ENCODE measurements around the gene RBMS3. TPM values are rescaled to one million over a fixed set of nuclear protein-coding genes. Genes with fewer than 3 reads are reported as not detected.
A peak's percentile ranks its signal among the peaks of the same experiment; 100 is the strongest.

RBMS3 gene
- total and polyA plus RNA-seq, 9 donors = 15.9 to 77.4 (median 25.9) TPM

DNA sequence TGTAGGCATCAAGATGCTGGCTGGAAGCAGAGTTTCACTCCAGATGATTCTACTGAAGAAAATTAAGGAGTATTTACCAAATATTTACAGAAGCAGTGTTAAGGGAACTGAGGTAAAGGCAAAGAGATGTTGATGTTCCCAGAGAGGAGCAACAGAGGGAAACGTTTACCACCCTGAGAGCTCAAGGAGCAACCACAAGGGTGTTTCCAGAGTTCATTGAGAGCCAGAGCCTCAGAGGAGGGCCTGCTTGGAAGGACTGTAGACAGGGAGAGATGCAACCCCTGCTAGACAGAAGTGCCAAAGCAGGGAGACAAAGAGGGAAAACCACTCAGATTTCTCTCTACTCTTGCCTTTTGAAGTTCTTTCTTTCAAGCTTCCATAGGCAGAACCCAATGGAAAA lies 474.5 kb downstream of the RBMS3 start:
- Histone ChIP-seq H3K27ac (ENCODE audit: low read length) (no peak overlapping the region), H3K4me1 (ENCODE audit: control insufficient read depth, insufficient read depth, low read length) (peaks cover 7% of the 10 kb centered on the region), H3K4me3 (ENCODE audit: low read length) (no peak overlapping the region), H3K9me3 (replicated peaks; ENCODE audit: control insufficient read depth, low read depth, low read length) (no peaks in the 10 kb centered on the region), H3K27me3 (ENCODE audit: control insufficient read depth, insufficient read depth, low read length) (no peaks in the 10 kb centered on the region), H3K36me3 (ENCODE audit: control insufficient read depth, insufficient read depth, low read length) (no peaks in the 10 kb centered on the region)
- no peak for DNase-seq
- 43% methylated on average over 1 of the region's 1 CpG for WGBS (ENCODE audit: insufficient coverage)

DNA sequence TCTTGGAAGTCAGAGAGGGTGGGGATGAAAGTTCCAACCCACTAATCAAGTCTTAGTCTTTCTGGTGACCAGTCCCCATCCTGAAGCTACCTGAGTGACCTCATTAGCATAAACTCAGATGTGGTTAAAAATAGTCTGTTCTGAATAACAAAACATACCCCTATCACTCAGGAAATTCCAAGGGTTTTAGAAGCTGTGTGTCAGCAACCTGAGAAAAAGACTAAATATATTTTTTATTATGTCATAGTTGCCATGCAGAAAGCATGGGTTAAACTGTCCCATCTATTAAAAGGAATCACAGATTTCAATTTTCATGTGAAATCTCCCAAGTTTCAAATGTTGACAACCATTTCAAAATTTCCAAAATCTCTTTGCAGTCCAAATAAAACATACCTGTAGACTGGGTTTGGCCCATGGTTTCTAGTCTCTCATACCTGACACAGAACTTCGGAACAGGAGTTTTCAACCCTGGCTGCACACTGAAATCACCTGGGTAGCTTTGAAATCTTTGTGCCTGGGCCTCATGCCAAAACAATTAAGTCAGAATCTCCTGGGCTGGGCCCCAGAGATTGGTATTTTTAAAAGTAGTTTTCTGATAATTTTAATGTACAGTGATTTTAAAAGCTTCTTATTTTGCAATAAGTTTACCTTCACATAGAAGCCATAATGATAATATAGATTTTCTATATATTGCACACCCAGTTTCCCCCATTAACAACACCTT lies 476.3 kb downstream of the RBMS3 start:
- H3K4me3 ChIP-seq (ENCODE audit: low read length) = no peak overlapping the region
- no peaks in the 10 kb centered on the region for H3K27me3 ChIP-seq (ENCODE audit: control insufficient read depth, insufficient read depth, low read length)
- no peak for DNase-seq
- peaks cover 7% of the 10 kb centered on the region for H3K4me1 ChIP-seq (ENCODE audit: control insufficient read depth, insufficient read depth, low read length)
- no peaks in the 10 kb centered on the region for H3K36me3 ChIP-seq (ENCODE audit: control insufficient read depth, insufficient read depth, low read length)
- 57% methylated on average over 1 of the region's 1 CpG for WGBS (ENCODE audit: insufficient coverage)
- no peaks in the 10 kb centered on the region for H3K9me3 ChIP-seq (replicated peaks; ENCODE audit: control insufficient read depth, low read depth, low read length)
- H3K27ac ChIP-seq (ENCODE audit: low read length) = no peak overlapping the region

DNA sequence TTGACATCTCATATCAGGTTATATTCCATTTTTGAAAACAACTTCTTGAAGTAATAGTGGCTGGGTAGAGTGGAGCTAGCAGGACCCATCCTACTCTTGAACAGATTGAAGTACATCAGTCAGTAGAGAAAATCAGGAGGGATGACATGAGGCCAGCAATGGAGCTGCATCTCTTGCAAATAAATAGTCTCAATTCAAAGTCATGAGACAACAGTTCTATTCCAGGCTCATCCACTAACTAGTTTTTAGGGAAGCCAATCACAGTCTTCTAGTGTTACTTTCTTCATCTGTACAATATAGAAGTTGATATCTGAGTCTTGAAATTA lies 477.2 kb downstream of the RBMS3 start:
- no peak overlapping the region for H3K4me3 ChIP-seq (ENCODE audit: low read length)
- no peaks in the 10 kb centered on the region for H3K27me3 ChIP-seq (ENCODE audit: control insufficient read depth, insufficient read depth, low read length)
- H3K9me3 ChIP-seq (replicated peaks; ENCODE audit: control insufficient read depth, low read depth, low read length) = no peaks in the 10 kb centered on the region
- DNase-seq = no peak
- peaks cover 7% of the 10 kb centered on the region for H3K4me1 ChIP-seq (ENCODE audit: control insufficient read depth, insufficient read depth, low read length)
- peak overlapping the region; percentile 77 for H3K27ac ChIP-seq (ENCODE audit: low read length)
- H3K36me3 ChIP-seq (ENCODE audit: control insufficient read depth, insufficient read depth, low read length) = no peaks in the 10 kb centered on the region

DNA sequence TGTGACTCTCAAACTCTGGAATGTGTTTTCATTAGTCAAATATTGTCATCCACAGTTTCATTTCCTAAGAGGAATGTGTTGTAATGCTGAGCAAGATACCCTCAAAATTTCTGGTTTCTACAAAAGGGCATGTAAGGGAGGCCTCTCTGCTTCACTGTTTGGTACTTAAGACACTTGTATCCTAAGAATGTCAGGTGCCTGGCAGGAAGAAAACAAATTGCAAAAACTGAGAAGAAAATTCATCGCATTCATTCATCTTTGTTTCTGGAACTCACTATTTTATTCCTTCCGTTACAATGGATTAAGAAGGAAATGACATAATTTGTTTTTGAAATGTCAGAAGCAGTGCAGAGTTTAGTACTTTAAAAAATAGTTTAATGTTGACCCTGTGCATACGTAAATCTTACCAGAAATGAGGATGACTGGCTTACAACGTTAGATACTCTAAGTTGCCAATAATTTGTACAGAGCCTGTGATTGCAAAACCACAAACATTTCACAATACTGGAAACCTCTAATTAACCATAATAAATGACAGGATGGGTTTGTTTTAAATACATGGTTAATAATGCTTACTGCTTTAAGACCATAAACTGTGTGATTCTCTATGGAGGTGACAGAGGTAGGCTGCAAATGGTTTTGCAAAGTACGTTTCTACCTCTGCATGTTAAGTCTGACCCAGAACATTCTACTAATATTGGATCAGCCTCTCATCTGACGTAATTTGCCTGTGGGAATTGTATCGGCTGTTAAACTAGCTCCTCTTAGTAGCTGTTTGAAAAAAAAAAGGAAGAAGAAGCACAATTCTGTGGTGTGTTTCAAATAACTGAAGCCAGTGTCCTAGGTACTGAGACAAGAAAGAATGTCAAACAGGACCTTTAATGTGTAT lies 477.8 kb downstream of the RBMS3 start:
- WGBS (ENCODE audit: insufficient coverage) = 0% methylated on average over 1 of the region's 7 CpGs
- Histone ChIP-seq H3K27me3 (ENCODE audit: control insufficient read depth, insufficient read depth, low read length) (no peaks in the 10 kb centered on the region), H3K36me3 (ENCODE audit: control insufficient read depth, insufficient read depth, low read length) (no peaks in the 10 kb centered on the region), H3K4me3 (ENCODE audit: low read length) (no peak overlapping the region), H3K4me1 (ENCODE audit: control insufficient read depth, insufficient read depth, low read length) (peaks cover 7% of the 10 kb centered on the region), H3K9me3 (replicated peaks; ENCODE audit: control insufficient read depth, low read depth, low read length) (no peaks in the 10 kb centered on the region), H3K27ac (ENCODE audit: low read length) (peak overlapping the region; percentile 77)
- peak; percentile 94 for DNase-seq

DNA sequence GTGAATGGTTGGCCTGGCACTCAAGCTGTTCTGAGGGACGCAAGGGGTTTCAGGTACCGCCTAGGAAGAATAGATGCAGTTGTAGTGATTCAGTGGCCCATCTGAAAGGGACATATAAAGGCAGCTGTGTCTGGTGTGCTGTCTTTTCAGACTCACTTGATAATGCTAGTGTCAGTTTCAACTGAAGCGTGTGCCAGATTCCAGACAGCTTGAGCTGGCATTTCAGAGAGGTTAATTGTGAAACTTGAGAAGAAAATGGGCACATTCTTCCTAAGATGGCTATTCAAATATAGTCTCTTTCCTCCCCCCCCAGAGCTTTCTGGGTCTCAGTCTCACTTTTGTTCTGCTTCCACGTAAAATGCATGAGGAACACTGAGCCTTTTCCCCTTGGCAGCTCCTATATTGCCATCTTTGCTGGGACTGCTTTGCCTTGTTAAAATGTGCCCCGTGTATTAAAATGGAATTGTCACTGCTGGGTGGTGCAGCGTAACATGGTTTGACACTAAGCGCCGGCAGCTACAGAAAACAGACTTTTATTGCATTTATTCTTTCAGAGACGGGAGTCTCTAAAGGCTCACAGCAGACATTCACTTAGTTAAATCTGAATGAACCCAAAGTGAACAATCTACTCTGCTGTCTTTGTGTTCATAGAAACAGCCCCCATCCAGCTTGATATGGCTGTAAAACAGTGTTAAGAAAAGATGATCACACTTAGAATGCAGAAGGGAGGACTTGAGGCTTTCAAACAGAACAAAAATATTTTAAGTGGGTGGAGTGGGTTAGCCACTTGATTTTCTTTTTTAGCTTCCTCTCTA lies 478.7 kb downstream of the RBMS3 start:
- Histone ChIP-seq H3K9me3 (replicated peaks; ENCODE audit: control insufficient read depth, low read depth, low read length) (no peaks in the 10 kb centered on the region), H3K27ac (ENCODE audit: low read length) (peak overlapping the region; percentile 73), H3K4me1 (ENCODE audit: control insufficient read depth, insufficient read depth, low read length) (peaks cover 7% of the 10 kb centered on the region), H3K36me3 (ENCODE audit: control insufficient read depth, insufficient read depth, low read length) (no peaks in the 10 kb centered on the region), H3K27me3 (ENCODE audit: control insufficient read depth, insufficient read depth, low read length) (no peaks in the 10 kb centered on the region), H3K4me3 (ENCODE audit: low read length) (no peak overlapping the region)
- DNase-seq = peak; percentile 74
- WGBS (ENCODE audit: insufficient coverage) = 60% methylated on average over 8 of the region's 9 CpGs

DNA sequence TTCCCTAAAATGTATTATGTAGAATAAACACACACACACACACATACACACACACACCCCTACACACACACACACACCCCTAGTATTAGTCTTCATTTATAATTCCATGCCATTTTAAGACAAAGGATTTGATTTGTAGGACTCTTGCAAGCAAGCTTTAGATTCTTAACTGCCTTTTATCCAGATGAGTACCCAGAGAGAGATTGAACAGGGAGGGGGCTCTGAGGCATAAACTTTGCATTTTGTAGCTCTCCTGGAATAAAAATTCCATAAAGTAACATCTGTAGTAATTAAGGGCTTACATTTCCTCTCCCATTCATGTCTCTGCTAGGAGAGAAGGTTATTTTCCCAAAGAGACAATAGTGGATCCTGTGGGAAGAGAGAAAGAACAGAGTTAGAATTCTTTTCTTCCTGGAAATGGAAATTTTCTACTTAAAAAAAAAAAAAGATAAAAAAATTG lies 479.4 kb downstream of the RBMS3 start:
- Histone ChIP-seq H3K27ac (ENCODE audit: low read length) (peak overlapping the region; percentile 73), H3K27me3 (ENCODE audit: control insufficient read depth, insufficient read depth, low read length) (no peaks in the 10 kb centered on the region), H3K4me3 (ENCODE audit: low read length) (no peak overlapping the region), H3K9me3 (replicated peaks; ENCODE audit: control insufficient read depth, low read depth, low read length) (no peaks in the 10 kb centered on the region), H3K36me3 (ENCODE audit: control insufficient read depth, insufficient read depth, low read length) (no peaks in the 10 kb centered on the region), H3K4me1 (ENCODE audit: control insufficient read depth, insufficient read depth, low read length) (peaks cover 7% of the 10 kb centered on the region)
- DNase-seq = peak; percentile 76

DNA sequence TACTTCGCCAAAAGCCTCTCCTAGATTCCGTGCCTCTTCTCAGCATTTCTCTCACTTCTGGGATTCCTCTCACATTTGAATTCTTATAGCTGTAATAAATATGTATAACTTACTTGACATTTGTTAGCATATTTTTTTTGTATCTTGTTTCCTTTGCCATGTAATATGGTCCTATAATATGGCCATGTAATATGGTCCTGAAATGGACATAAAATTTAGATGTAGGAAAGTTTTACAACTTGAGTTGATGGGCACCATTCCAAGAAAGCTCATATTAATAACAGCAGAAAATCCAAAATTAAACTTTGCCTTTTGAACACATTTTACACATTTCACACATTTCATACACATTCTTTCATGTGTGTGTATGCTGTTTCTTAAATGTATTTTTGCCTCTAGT lies 480.6 kb downstream of the RBMS3 start:
- Histone ChIP-seq H3K9me3 (replicated peaks; ENCODE audit: control insufficient read depth, low read depth, low read length) (no peaks in the 10 kb centered on the region), H3K4me3 (ENCODE audit: low read length) (no peak overlapping the region), H3K27me3 (ENCODE audit: control insufficient read depth, insufficient read depth, low read length) (no peaks in the 10 kb centered on the region), H3K27ac (ENCODE audit: low read length) (peak overlapping the region; percentile 8), H3K36me3 (ENCODE audit: control insufficient read depth, insufficient read depth, low read length) (no peaks in the 10 kb centered on the region), H3K4me1 (ENCODE audit: control insufficient read depth, insufficient read depth, low read length) (peaks cover 7% of the 10 kb centered on the region)
- no peak for DNase-seq
- WGBS (ENCODE audit: insufficient coverage) = no CpG with 5 or more reads among the region's 2 CpGs

DNA sequence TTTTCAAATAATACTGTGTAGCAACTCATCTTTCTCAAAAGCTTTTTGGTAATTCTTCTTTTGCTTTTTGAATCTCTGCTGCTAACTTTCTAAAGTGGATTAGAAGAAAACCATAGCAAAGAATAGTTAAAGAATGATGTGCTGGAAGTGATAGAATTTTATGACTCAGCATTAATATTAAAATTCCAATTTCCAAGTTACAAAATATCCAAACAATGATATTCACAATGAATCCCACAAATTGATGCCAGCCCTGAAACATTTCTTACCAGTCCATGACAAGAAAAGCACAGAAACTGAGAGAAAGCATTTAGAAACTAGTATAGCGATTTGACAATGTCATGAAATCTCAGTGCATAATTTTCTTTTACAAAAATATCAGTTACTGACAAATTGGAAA lies 482.2 kb downstream of the RBMS3 start:
- H3K9me3 ChIP-seq (replicated peaks; ENCODE audit: control insufficient read depth, low read depth, low read length) = no peaks in the 10 kb centered on the region
- no peak overlapping the region for H3K4me3 ChIP-seq (ENCODE audit: low read length)
- DNase-seq = no peak
- WGBS (ENCODE audit: insufficient coverage) = no CpG with 5 or more reads among the region's 1 CpG
- H3K27me3 ChIP-seq (ENCODE audit: control insufficient read depth, insufficient read depth, low read length) = no peaks in the 10 kb centered on the region
- peaks cover 7% of the 10 kb centered on the region for H3K4me1 ChIP-seq (ENCODE audit: control insufficient read depth, insufficient read depth, low read length)
- no peak overlapping the region for H3K27ac ChIP-seq (ENCODE audit: low read length)
- H3K36me3 ChIP-seq (ENCODE audit: control insufficient read depth, insufficient read depth, low read length) = no peaks in the 10 kb centered on the region

DNA sequence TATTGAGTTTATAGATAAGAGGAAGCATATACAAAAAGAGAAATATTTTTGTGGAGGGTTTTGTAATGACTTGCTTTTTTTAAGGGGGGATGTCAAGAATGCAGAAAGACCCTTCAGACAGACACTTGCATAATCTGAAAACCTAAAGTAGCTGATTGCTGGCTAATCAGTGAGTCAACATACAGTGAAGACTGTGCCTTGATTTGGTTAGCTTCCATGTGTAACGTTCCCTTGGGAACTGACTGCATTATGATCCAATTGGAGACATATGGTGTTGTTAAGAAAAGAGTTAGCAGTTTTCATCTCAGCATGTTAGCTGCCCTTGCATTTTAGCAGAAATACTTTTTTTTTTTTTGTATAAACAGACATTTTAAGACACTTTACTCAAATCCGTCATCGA lies 483.2 kb downstream of the RBMS3 start:
- WGBS (ENCODE audit: insufficient coverage) = 40% methylated on average over 1 of the region's 3 CpGs
- H3K9me3 ChIP-seq (replicated peaks; ENCODE audit: control insufficient read depth, low read depth, low read length) = no peaks in the 10 kb centered on the region
- peaks cover 7% of the 10 kb centered on the region for H3K4me1 ChIP-seq (ENCODE audit: control insufficient read depth, insufficient read depth, low read length)
- no peak overlapping the region for H3K4me3 ChIP-seq (ENCODE audit: low read length)
- H3K27ac ChIP-seq (ENCODE audit: low read length) = peak overlapping the region; percentile 63
- H3K27me3 ChIP-seq (ENCODE audit: control insufficient read depth, insufficient read depth, low read length) = no peaks in the 10 kb centered on the region
- H3K36me3 ChIP-seq (ENCODE audit: control insufficient read depth, insufficient read depth, low read length) = no peaks in the 10 kb centered on the region
- DNase-seq = peak; percentile 87
